IMR-90 (cell line): ENCODE results near the gene APC2.

Experiments
- BHLHE40 ChIP-seq: fragments of 150-350 bp; IDR thresholded peaks from 2 replicates; pipeline ENCODE4 v1.6.1; 2016; ENCODE audit warnings: mild to moderate bottlenecking, low read depth, low read length
- CEBPB ChIP-seq: IDR thresholded peaks from 2 replicates; pipeline ENCODE4 v1.6.1; 2012; ENCODE audit warnings: low read depth, low read length, improper control_type of control experiment
- CHD1 ChIP-seq: IDR thresholded peaks from 2 replicates; pipeline ENCODE4 v1.6.1; 2012; ENCODE audit warnings: low read depth, low read length, improper control_type of control experiment
- CTCF ChIP-seq: conservative IDR thresholded peaks from 2 replicates; pipeline ENCODE4 v1.5.1; 2012; ENCODE audit warnings: mild to moderate bottlenecking, low read depth, low read length, improper control_type of control experiment
- ELK1 ChIP-seq: fragments of 150-350 bp; IDR thresholded peaks from 2 replicates; pipeline ENCODE4 v1.6.1; 2016; ENCODE audit warnings: low read depth, mild to moderate bottlenecking, low read length, moderate library complexity, borderline replicate concordance
- MAZ ChIP-seq: IDR thresholded peaks from 2 replicates; pipeline ENCODE4 v1.6.1; 2012; ENCODE audit warnings: low read depth, mild to moderate bottlenecking, low read length, improper control_type of control experiment, moderate library complexity, borderline replicate concordance
- MXI1 ChIP-seq: IDR thresholded peaks from 2 replicates; pipeline ENCODE4 v1.6.1; 2012; ENCODE audit warnings: low read depth, mild to moderate bottlenecking, low read length, moderate library complexity, borderline replicate concordance
- POLR2A ChIP-seq: IDR thresholded peaks from 2 replicates; pipeline ENCODE4 v1.6.1; 2012; ENCODE audit warnings: mild to moderate bottlenecking, low read depth, low read length
- RCOR1 ChIP-seq: IDR thresholded peaks from 2 replicates; pipeline ENCODE4 v1.6.1; 2012; ENCODE audit warnings: mild to moderate bottlenecking, low read length, improper control_type of control experiment; ENCODE audit not compliant: insufficient replicate concordance
- RFX5 ChIP-seq: IDR thresholded peaks from 2 replicates; pipeline ENCODE4 v1.8.0; 2012; ENCODE audit warnings: low read depth, mild to moderate bottlenecking, low read length, moderate library complexity
- SMC3 ChIP-seq: fragments of 150-350 bp; IDR thresholded peaks from 2 replicates; pipeline ENCODE4 v1.6.1; 2016; ENCODE audit warnings: low read depth, mild to moderate bottlenecking, antibody characterized with exemption, low read length, moderate library complexity

- TF ChIP-seq CTCF (no peak), CEBPB (no peak), POLR2A (no peak), SMC3 (no peak), MAZ (no peak), BHLHE40 (no peak), CHD1 (no peak), MXI1 (no peak), RCOR1 (no peak), ELK1 (no peak), RFX5 (no peak)
Observed at GRCh38 chr19:1505991-1506881, 56.3 kb downstream of the APC2 start.
